ENCODE measurements around the gene SPRY4.

DNA sequence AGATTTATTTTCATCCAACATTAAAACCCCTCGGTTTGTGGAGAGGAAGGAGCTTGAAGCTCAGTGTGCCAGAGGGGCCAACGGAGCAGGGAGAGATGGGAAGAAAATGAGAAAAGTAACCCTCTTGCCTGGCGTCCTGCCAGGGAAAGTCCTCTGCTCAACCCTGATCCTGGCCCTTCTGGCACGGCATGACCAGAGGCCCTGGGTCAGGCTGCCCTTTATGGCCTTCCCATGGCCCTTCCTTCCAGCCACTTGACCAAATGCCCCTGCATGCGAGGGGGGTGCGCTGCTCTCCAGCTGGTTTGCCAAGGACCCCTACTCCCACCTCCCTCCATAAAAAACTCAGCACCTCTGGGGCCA lies 43.8 kb downstream of the SPRY4 start:
- TF ChIP-seq, protein P1, sequence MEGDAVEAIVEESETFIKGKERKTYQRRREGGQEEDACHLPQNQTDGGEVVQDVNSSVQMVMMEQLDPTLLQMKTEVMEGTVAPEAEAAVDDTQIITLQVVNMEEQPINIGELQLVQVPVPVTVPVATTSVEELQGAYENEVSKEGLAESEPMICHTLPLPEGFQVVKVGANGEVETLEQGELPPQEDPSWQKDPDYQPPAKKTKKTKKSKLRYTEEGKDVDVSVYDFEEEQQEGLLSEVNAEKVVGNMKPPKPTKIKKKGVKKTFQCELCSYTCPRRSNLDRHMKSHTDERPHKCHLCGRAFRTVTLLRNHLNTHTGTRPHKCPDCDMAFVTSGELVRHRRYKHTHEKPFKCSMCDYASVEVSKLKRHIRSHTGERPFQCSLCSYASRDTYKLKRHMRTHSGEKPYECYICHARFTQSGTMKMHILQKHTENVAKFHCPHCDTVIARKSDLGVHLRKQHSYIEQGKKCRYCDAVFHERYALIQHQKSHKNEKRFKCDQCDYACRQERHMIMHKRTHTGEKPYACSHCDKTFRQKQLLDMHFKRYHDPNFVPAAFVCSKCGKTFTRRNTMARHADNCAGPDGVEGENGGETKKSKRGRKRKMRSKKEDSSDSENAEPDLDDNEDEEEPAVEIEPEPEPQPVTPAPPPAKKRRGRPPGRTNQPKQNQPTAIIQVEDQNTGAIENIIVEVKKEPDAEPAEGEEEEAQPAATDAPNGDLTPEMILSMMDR (IDR thresholded peaks at IDR 0.05), result no peak
- TF ChIP-seq POLR2A (IDR thresholded peaks at IDR 0.05) (no peak), POLR2AphosphoS5 (IDR thresholded peaks at IDR 0.05) (no peak)

Measured in stomach (tissue), 4 donors.